ENCODE data around the gene CNBP.

CNBP gene

DNA sequence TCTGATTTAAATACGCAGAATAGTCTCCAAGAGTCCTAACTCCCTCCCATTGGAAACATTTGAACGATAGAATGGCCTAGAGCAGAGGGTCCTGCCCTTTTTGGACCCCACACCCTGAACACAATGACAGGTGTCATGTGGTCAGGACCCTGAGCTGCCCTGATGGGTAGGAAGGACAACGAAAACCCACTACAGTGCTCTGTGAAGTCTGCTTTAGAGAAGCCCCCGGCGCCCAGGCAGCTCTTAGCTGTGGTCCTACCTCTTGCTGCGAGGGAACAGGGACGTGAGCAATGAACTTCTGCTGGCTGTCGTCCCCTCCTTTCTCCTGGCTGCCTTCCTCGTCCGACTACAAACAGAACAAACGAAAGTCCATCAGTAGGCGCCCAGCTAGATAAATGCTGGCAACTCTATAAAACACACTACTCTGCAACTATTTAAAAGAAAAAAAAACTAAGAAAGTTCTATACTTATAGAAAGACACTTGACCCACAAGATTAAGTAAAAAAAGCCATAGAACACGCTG is 53.3 kb downstream of the CNBP start:
- DNase-seq (ENCODE audit: low spot score), result no peak

DNA sequence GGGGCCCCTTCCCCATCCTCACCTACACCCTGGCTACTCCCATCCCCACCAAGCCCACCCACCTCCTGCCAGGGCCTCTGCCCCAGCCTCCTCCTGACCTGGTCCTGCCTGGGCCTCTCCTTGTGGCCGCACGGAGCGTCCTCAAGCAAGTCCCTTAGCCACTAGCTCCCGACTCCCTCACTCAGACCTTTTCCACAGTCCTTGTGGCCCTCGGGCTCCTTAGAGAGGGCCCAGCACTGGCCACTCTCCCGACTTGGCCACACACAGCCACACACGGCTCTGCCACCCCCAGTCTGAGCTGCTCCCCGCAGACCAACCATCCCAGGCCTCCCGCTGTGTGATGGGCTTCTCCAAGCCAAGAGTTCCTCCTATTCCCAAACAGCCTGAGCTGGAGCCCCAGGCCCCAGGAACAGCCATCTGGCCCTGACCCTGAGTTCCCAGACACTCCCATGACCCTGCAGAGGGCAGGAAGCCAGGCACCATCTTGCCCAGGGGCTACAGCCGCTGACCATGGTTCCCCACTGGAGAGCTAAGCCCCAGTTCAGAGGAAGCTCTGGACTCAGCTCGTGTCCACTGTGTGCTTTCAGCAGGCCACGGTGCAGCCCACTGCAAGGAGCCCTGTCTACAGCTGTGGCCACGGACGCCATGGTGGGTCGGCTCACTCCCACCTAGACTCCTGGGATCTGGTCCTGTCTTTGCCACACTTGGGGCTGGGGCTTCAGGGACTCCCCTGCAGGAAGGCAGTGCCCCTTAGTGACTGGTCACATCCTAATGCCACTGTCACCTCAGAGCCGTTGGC is 55.1 kb downstream of the CNBP start:
- DNase-seq (ENCODE audit: low spot score), result no peak

DNA sequence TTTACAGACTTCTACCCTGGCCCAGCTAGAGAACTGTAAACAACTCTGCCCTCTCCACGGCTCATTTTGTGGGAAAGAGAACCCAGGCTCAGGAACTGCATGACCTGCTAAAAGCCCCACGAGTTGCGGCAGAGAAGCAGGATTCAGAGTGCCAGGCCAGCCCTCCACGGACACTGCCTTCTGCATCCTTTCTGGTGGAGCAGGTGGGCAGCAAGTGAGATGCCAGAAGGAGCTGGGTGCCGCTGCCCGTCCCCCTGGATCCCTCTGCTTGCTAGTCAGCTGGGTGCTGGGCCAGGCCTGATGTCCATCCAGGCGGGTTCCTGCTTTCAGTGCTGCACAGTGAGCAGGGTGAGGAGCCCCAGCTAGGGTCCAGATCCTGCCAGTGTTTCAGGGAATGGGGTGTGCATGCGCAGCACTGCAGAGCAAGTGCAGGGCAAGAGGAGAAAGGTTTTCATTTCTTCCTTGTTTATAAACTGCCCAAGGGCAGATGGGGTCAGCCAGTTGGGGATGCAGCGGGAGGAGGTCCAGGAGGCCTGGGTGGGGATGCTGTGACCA is 56.9 kb downstream of the CNBP start:
- no peak for DNase-seq (ENCODE audit: low spot score)

DNA sequence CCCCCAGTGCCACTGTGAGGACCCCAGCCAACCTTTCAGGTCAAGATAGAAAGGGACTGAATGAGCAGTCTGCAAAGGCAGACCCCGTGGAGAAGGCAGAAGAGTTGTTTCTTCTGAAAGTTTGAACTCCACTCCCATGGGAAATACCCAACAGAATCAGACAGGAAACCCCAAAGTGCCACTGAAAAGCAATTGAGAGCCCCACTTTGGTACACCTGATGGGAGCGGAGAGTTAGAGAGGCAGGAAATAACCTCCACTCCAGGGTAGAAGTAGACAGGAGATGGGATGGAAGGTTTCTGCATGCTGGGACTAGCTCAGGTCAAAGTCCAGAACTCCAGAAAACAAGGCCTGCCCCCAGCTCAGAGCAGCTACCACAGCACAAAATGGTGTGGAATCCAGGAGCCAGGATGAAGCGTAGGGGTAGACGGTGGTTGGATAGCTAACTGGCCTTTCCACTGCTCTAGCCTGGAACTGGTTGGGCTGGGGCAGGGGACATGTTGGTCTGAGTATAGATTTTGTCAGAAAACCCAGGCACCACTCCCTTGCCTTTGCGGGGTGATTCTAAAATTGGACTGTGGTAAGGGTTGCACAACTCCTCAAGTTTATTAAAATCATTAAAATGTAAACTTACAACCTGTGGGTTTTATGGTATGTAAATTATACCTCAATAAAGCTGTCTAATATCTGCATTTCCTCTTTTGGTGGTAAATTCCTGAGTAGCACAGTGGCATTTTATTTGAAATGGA is 60.2 kb downstream of the CNBP start:
- no peak for DNase-seq (ENCODE audit: low spot score)

DNA sequence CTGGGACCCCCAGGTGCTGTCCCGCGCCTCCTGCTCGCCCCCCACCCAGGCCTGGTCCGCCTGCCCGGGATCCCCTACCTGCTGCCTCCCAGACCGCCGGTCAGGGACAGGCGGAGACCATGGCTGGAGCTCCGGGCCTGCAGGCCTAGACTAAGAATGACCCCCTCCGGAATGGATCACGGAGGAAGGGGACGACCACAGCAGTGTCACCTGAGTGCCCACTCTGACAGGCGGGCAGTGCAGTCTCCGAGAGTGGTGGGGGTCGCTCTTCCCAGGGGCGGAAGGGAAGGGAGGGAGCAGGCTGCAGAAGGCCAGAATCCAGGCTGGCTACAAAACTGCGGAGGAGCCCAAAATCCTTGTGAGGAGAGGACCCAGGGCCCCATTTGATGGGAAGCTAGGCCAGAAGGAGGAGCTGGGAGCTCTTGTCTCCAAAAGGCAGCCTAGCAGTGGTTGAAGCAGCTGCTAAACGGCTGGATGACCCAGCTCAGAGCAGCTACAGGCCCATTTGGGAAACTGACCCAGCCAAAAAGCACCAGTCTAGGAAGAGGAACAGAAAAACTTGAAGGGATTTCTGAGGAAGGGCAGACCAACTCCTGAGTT is 61.2 kb downstream of the CNBP start:
- no peak for DNase-seq (ENCODE audit: low spot score)

DNA sequence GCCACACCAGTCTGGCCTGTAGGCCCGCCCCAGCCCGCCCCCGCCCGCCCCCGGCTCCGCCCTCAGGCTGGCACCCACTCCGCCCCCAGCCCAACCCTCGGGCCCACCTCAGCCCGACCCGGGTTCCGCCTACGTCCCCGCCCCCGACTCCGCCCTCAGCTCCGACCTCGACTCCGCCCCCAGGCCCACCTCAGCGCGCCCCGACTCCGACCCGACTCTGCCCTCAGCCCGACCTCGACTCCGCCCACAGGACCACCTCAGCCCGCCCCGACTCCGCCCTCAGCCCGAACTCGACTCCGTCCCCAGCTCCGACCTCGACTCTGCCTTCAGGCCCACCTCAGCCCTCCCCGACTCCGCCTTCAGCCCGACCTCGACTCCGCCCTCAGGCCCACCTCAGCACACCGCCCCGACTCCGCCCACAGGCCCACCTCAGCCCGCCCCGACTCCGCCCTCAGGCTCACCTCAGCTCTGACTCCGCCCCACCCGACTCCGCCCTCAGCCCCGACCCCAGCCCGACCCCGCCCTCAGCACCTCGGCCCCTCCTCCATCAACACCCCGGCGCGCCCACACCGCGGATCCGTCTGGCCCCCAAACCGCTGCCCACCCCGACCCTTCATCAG is 61.8 kb downstream of the CNBP start, which contains the start of gene RAB43:
Gene RAB43 (minus strand): TSS at position 13 of the 620 bp plus-strand sequence. CDS start 315 bp downstream, outside the sequence.
- peak; percentile 59 for DNase-seq (ENCODE audit: low spot score)

DNA sequence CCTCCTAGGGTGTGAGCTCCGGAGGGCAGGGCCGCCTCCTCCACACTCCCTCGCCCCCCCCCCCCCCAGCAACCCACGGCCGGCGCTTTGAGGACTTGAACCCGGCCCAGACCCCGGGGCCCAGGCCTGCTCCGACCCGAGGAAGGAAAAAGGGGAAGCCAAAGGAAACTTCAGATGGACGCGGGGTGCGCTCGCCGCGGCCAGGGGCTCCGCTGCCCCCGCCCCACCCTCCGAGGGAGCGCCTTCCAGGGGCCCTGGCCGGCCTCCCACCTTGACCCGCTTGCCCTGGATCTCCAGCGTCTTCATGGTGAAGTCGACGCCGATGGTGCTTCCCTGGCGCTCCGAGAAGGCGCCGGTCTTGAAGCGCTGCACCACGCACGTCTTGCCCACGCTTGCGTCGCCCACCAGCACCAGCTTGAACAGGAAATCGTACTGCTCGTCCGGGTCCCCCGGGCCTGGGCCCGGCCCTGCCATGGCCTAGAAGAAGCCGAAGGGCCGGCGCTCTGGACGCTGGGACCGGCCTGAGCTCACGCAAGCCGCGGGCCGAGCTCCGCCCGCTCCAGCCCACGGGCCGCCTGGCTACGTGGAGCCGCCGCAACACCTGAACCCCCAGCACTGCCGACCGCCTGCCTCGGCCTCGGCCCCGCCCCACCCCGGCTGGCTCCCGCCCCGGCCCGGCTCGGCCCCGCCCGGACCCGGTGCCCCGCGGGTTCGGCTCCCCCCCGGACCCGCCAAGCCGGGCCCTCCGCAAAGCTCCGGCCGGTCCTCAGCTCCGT is 62.5 kb downstream of the CNBP start:
- DNase-seq (ENCODE audit: low spot score), result no peak

DNA sequence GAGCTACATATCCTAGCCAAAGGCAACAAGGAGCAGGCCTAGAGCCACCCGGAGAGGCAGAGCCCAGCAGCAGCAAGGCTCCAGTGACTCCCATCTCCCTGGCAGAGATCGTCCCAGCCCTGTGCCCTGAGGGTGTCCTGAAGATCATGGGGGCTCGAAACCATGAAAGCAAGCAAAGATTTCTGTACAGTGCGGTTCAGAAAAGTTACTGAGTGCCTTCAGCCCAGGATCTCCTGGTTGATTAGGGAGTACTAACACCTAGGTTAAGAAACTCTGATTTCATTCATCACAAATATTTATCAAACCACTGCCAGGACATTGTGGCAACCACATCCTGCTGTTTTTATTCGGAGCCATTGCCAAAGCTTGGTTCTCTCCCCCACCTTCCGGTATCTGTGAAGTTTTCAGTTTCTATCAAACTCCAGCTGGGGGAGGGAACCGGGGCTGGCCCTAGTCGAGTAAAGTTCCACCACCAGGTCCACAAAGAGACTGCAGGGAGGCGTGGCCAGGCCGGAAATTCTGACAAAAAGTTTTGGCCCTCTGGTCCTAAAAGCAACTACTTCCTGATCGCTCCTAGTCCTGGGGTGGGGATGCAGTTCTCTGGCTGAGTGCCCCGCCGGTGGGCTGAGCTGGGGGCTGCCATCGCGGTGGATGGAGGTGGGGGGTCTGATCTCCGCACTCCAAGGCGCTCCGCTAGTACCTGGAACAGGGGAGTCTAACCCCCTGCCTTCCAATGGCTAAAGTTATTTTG is 63.3 kb downstream of the CNBP start:
- peak; percentile 57 for DNase-seq (ENCODE audit: low spot score)

DNA sequence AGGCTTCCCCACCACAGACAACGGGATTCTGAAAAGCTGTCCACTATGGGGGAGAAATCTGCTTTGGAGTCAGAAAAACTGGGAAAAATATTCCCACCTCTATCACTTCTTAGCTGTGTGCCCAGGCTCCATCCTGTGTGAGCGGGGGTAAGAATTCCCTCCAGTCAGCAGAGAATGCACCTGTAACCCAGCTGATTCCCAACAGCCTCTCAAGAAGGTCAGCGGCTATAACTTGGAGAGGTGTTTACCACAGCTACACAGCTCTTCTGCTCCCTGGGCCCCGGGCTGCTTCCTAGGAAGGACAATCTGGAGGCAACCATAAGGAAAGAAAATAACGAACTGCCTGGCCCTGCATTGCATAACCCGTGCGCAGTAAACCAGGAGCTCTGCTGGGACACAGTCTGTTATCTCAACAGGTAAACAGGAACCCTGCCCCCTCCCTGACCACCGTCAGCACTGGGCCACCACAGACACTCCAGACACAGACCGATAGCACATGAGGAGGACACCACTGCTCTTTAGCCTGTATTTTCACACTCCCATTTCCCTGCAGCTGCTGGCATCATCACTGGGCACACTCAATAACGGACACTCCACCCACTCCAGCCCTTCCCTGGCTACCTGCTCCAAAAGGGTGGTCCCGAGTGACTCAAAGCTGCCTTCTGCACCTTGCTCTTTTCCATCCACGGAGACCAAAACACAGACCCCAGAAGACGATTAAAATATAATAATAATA is 64.2 kb downstream of the CNBP start:
- DNase-seq (ENCODE audit: low spot score), result no peak

DNA sequence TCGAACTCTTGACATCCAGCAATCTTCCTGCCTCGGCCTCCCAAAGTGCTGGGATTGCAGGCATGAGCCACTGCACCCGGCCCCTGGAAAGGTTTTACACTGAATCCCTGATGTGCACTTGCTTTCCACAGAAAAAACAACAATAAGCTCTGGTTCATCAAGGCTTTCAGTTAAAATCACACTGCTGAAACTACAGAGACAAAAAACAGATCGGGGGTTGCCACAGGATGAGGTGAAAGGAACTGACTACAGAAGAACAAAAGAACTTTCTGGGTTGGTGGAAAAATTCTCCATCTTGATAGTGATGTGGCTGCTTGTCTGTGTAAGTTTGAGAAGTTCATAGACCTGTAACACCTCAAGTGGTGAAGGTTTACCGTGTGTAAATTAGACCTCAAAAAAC is 65.0 kb downstream of the CNBP start:
- no peak for DNase-seq (ENCODE audit: low spot score)
